ENCODE data around the gene NKX1-1. TPM values are rescaled to one million over a fixed set of nuclear protein-coding genes. Genes with fewer than 3 reads are reported as not detected.
A peak's percentile ranks its signal among the peaks of the same experiment; 100 is the strongest.

Gene NKX1-1
- total RNA-seq, 4 donors from 2014 or later = not detected

GRCh38 chr4:1358421-1359143, 47.7 kb downstream of the NKX1-1 start:
- no peak for DNase-seq (ENCODE audit: low spot score in 2 of 2)
- WGBS, 2 donors = 90 to 93% methylated on average over 38 of the region's 38 CpGs
- no peak overlapping the region for H3K4me3 ChIP-seq (ENCODE audit: low read depth, poor library complexity, severe bottlenecking)
- TF ChIP-seq CTCF (IDR thresholded peaks at IDR 0.05) (no peak), POLR2A (IDR thresholded peaks at IDR 0.05) (no peak)
- intact Hi-C loops (cut with DNase I; ENCODE audit: low total_unique reads) = loop anchor here (10.0 kb wide), 1 partner anchor 246 kb away; no protein-coding TSS in a partner anchor

GRCh38 chr4:1357356-1358248, 48.6 kb downstream of the NKX1-1 start:
- WGBS, 2 donors = 92 to 93% methylated on average over 23 to 26 of the region's 27 CpGs
- H3K4me3 ChIP-seq (ENCODE audit: low read depth, poor library complexity, severe bottlenecking) = no peak overlapping the region
- DNase-seq (ENCODE audit: low spot score in 2 of 2) = no peak
- TF ChIP-seq POLR2A (IDR thresholded peaks at IDR 0.05) (no peak), CTCF (IDR thresholded peaks at IDR 0.05) (no peak)
- intact Hi-C loops (cut with DNase I; ENCODE audit: low total_unique reads) = loop anchor here (10.0 kb wide), 1 partner anchor 247 kb away; no protein-coding TSS in a partner anchor

- no peak overlapping the region for H3K4me3 ChIP-seq (ENCODE audit: low read depth, poor library complexity, severe bottlenecking)
- intact Hi-C loops (cut with DNase I; ENCODE audit: low total_unique reads) = loop anchor here (10.0 kb wide), 1 partner anchor 248 kb away; no protein-coding TSS in a partner anchor
- WGBS, 2 donors = 53 to 66% methylated on average over 22 to 26 of the region's 28 CpGs
- no peak for DNase-seq (ENCODE audit: low spot score in 2 of 2)
- TF ChIP-seq POLR2A (IDR thresholded peaks at IDR 0.05) (no peak), CTCF (IDR thresholded peaks at IDR 0.05) (peak in 1 of 3 donors; percentile 39)
Measured at GRCh38 chr4:1356181-1356998, 49.9 kb downstream of the NKX1-1 start.

- TF ChIP-seq CTCF (IDR thresholded peaks at IDR 0.05) (no peak), POLR2A (IDR thresholded peaks at IDR 0.05) (no peak)
- WGBS, 2 donors = 91 to 93% methylated on average over 5 to 14 of the region's 14 CpGs
- no peak for DNase-seq (ENCODE audit: low spot score in 2 of 2)
- intact Hi-C loops (cut with DNase I; ENCODE audit: low total_unique reads) = loop anchor here (10.0 kb wide), 1 partner anchor 249 kb away; no protein-coding TSS in a partner anchor
- no peak overlapping the region for H3K4me3 ChIP-seq (ENCODE audit: low read depth, poor library complexity, severe bottlenecking)
Measured at GRCh38 chr4:1355378-1355777, 50.9 kb downstream of the NKX1-1 start.

GRCh38 chr4:1354983-1355275, 51.3 kb downstream of the NKX1-1 start:
- DNase-seq (ENCODE audit: low spot score in 2 of 2) = no peak
- no peak for TF ChIP-seq POLR2A (IDR thresholded peaks at IDR 0.05)
- TF ChIP-seq CTCF (IDR thresholded peaks at IDR 0.05) = no peak
- intact Hi-C loops (cut with DNase I; ENCODE audit: low total_unique reads) = loop anchor here (10.0 kb wide), 1 partner anchor 250 kb away; no protein-coding TSS in a partner anchor
- 93 to 97% methylated on average over 15 to 18 of the region's 18 CpGs for WGBS, 2 donors
- no peak overlapping the region for H3K4me3 ChIP-seq (ENCODE audit: low read depth, poor library complexity, severe bottlenecking)
